ENCODE results near the gene OTOS. TPM values are rescaled to one million over a fixed set of nuclear protein-coding genes. Genes with fewer than 3 reads are reported as not detected.

OTOS gene
- total and polyA plus RNA-seq, 2 of the 4 experiments (the other 2 are of a cell fraction): 0.34 TPM; not detected in 1

DNA sequence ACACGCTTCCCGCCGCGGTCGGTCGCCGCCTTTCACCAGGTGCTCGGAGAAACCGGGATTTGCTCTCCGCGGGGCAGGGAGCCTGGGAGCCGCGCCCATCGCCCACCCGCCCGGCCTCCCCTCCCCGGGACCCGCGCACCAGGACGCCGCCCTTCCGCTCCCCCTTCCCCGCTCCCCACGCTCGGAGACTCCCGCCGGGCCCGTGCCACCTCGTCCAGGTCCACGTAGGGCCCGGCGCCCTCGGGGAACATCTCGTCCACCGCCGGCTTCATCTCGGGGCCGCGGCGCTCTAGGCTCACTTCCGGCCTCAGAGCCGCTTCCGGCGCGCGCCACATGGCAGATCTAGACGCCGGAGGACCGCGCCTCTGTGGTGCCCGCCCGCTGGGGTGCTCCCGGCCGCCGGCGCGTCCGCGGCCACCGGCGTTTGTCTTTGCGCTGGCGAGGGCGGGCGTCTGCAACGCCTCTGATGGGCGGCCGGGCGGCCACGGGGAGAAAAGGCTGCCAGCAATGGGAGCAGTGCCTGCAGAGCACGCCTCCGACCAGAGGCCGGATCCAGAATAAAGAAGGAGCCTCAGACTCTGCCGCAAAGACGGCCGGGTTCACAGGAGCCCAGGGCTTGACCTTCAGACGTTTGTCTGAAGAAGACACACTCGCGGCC lies 4.3 kb downstream of the OTOS start, which contains the start of gene COPS9 (continued):
- TF ChIP-seq, protein P1, sequence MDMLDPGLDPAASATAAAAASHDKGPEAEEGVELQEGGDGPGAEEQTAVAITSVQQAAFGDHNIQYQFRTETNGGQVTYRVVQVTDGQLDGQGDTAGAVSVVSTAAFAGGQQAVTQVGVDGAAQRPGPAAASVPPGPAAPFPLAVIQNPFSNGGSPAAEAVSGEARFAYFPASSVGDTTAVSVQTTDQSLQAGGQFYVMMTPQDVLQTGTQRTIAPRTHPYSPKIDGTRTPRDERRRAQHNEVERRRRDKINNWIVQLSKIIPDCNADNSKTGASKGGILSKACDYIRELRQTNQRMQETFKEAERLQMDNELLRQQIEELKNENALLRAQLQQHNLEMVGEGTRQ (IDR thresholded peaks at IDR 0.05; ENCODE audit: low read depth, low read length): no peak; the same call in 1 of the 2 replicates

DNA sequence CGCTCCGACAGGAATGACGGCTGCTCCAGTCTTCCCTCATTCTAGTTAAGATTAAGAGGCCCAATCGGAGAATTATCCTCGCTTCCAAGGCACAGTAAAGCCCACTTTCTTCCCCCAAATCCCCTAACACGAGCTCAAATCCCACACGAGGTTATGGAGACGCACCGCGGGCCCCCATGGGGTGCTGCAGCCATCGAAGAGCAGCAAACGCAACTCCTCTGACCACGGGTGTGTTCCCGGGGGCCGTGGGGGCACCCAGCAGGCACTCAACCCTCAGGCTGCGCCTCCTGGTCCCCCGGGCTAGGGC lies 4.8 kb downstream of the OTOS start:
- Histone ChIP-seq H4K91ac (ENCODE audit: insufficient read depth, low read depth, low read length) (peak overlapping the region; percentile 43; the same call in 1 of the 2 replicates), H3K56ac (ENCODE audit: extremely low read depth, insufficient read depth, low read length) (peak overlapping the region; percentile 65; the same call in 1 of the 2 replicates), H2BK20ac (ENCODE audit: low read depth, low read length) (no peak overlapping the region), H3K4me1 (ENCODE audit: control insufficient read depth, insufficient read depth, low read length) (peaks cover 9% of the 10 kb centered on the region), H2AK5ac (ENCODE audit: low read depth, low read length) (peak overlapping the region; percentile 23; the same call in 1 of the 2 replicates), H3K9ac (ENCODE audit: low read depth, low read length) (peak overlapping the region; percentile 87), H3K27ac (ENCODE audit: insufficient read depth, low read length) (peak overlapping the region; percentile 53), H3K4me2 (ENCODE audit: low read depth, low read length) (peak overlapping the region; percentile 99), H3K36me3 (ENCODE audit: control insufficient read depth, insufficient read depth, low read length) (peaks cover 22% of the 10 kb centered on the region), H3K9me1 (ENCODE audit: insufficient read depth, low read length) (no peaks in the 10 kb centered on the region), H2BK5ac (ENCODE audit: low read depth, low read length, poor library complexity, severe bottlenecking) (no peak overlapping the region), H2BK15ac (ENCODE audit: low read depth, low read length) (no peak overlapping the region), H4K8ac (ENCODE audit: low read depth in 2 of 2, low read length in 2 of 2) (peak overlapping the region; percentile 22 to 83; a peak in 3 of 4 replicates), H3K18ac (ENCODE audit: low read depth, low read length) (no peak overlapping the region), H3K9me3 (ENCODE audit: control insufficient read depth, insufficient read depth, low read length) (no peaks in the 10 kb centered on the region), H2AK9ac (replicated peaks; ENCODE audit: low read depth, low read length, poor library complexity) (peak overlapping the region; percentile 82), H3K23ac (ENCODE audit: low read depth, low read length) (peak overlapping the region; percentile 45; the same call in 1 of the 2 replicates), H2BK120ac (ENCODE audit: low read depth, low read length) (no peak overlapping the region), H3K27me3 (ENCODE audit: control insufficient read depth, insufficient read depth, low read length) (peaks cover 9% of the 10 kb centered on the region), H4K5ac (ENCODE audit: low read depth, low read length) (no peak overlapping the region), H2AFZ (replicated peaks; ENCODE audit: low read length, poor library complexity) (peak overlapping the region; percentile 96), H3K79me1 (ENCODE audit: low read depth in 1 of 2, low read length in 2 of 2) (peaks cover 0 to 30% of the 10 kb centered on the region in 2 experiments; a peak in 3 of 4 replicates), H3K4me3 (ENCODE audit: insufficient read depth, low read depth, low read length) (peak overlapping the region; percentile 95), H3K4ac (ENCODE audit: low read depth, low read length) (peak overlapping the region; percentile 70), H4K20me1 (ENCODE audit: insufficient read depth, low read length) (peaks cover 14% of the 10 kb centered on the region; the same call in 1 of the 2 replicates), H3K14ac (replicated peaks; ENCODE audit: low read depth, low read length) (peak overlapping the region; percentile 62; the same call in 1 of the 2 replicates)
- ChIA-PET CTCF (no interaction called here), POLR2A (ENCODE audit: unreplicated experiment) (no interaction called here)
- BruUV-seq (replicated peaks): no TSS peak
- TF ChIP-seq CHD1 (IDR thresholded peaks at IDR 0.05; ENCODE audit: low read depth, low read length) (no peak), NFE2L2 (IDR thresholded peaks at IDR 0.05; ENCODE audit: low read depth, low read length) (no peak), MAZ (IDR thresholded peaks at IDR 0.05; ENCODE audit: borderline replicate concordance, low read depth, low read length) (no peak), BHLHE40 (IDR thresholded peaks at IDR 0.05; ENCODE audit: low read depth, low read length) (no peak)
- dilution Hi-C loops (cut with HindIII; ENCODE audit: low sequenced_read_pairs, unreplicated experiment) (no loop called here), in situ Hi-C loops (cut with MboI; ENCODE audit: low sequenced_read_pairs) (loop anchor here (25.0 kb wide), 1 partner anchor 1098 kb away; no protein-coding TSS in a partner anchor), intact Hi-C loops (cut with micrococcal nuclease) (no loop called here)
- peak; percentile 36 for ATAC-seq (ENCODE audit: low read depth)
- no peak for DNase-seq
- 0% methylated on average over 8 of the region's 17 CpGs; no CpG with 5 or more reads in 1 of the 2 experiments for WGBS, 2 experiments (ENCODE audit: extremely low coverage in 2 of 2, insufficient read length in 1 of 2)

All from IMR-90 (cell line).